Raji (cell line): Measurements from ENCODE around the gene NR5A1.

Experiments
- POLR2A ChIP-seq: IDR thresholded peaks from 2 replicates; pipeline ENCODE4 v1.6.1; 2011; ENCODE audit warnings: low read depth, low read length, control low read depth; ENCODE audit not compliant: insufficient read depth

NR5A1 gene

GRCh38 chr9:124438091-124438490 lies 69.1 kb downstream of the NR5A1 start:
- TF ChIP-seq POLR2A, result no peak

DNA sequence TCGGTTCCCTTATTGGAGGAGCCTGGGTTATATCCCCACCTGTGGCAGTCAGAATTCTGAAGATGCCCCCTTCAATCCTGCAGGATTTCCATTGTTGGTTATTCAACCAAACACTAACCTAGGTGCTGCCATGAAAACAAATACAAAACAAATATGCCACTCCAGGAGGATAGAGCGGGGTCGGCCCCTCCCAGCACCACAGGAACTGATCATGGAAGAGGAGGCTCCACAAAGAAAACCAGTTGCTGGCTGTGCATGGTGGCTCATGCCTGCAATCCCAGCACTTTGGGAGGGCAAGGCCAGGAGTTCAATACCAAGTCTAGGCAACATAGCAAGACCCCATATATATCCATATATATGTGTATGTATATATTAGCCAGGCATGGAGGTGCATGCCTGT lies 70.1 kb downstream of the NR5A1 start:
- TF ChIP-seq POLR2A, result no peak

- no peak for TF ChIP-seq POLR2A
These were observed 70.9 kb downstream of the NR5A1 start for GRCh38 chr9:124436320-124436719.
